Caco-2 (cell line): Measurements from ENCODE around the gene ARHGEF28. TPM values are rescaled to one million over a fixed set of nuclear protein-coding genes. Genes with fewer than 3 reads are reported as not detected.

Experiments used
- BruUV-seq: library from RNA; stranded (reverse); fragments of 400-500 nt; replicated peaks from 2 replicates; lab custom pipeline; 2021; lab: Mats Ljungman, UMichigan
- CTCF ChIA-PET: fragments of 300-600 bp; sonication (Branson Sonifier 250); formaldehyde crosslinking; loops from one replicate; lab custom pipeline; 2022; ENCODE audit warnings: antibody characterized with exemption; lab: Charles Lee
- POLR2A ChIA-PET: fragments of 300-600 bp; sonication (Branson Sonifier 250); formaldehyde crosslinking; loops from one replicate; lab custom pipeline; 2022; ENCODE audit warnings: antibody characterized with exemption; lab: Charles Lee
- DNase-seq, 2 experiments: peaks; one replicate each; pipeline versions ENCODE4 v3.0.0 to v3.0.0-alpha.2; 2020 to 2022
- H3K27me3 ChIP-seq: replicated peaks from 2 replicates; pipeline ENCODE4 v1.6.0; 2011; ENCODE audit warnings: low read length; ENCODE audit not compliant: control insufficient read depth, insufficient read depth
- H3K36me3 ChIP-seq: 2 replicates; pipeline ENCODE4 v1.5.1; 2011; ENCODE audit warnings: low read length; ENCODE audit not compliant: control insufficient read depth, insufficient read depth
- H3K4me1 ChIP-seq: fragments of 250-450 bp; sonication (Bioruptor Pico); 2 replicates; pipeline ENCODE4 v1.5.1; 2020; ENCODE audit warnings: mild to moderate bottlenecking
- H3K4me3 ChIP-seq: 2 replicates; pipeline ENCODE4 v1.5.1; 2011; ENCODE audit warnings: low read depth, mild to moderate bottlenecking, control low read depth, low read length
- H3K9me3 ChIP-seq: fragments of 250-450 bp; sonication (Bioruptor Pico); 2 replicates; pipeline ENCODE4 v1.5.1; 2020; ENCODE audit warnings: mild to moderate bottlenecking, moderate library complexity
- H3K27ac Mint-ChIP-seq: one replicate; pipeline ENCODE4 v1.8.0; 2022; ENCODE audit warnings: mixed read lengths; ENCODE audit not compliant: unreplicated experiment
- H3K27me3 Mint-ChIP-seq: one replicate; pipeline ENCODE4 v1.8.0; 2022; ENCODE audit warnings: mixed read lengths; ENCODE audit not compliant: insufficient read depth, unreplicated experiment
- H3K36me3 Mint-ChIP-seq: one replicate; pipeline ENCODE4 v1.8.0; 2022; ENCODE audit warnings: mild to moderate bottlenecking, mixed read lengths; ENCODE audit not compliant: insufficient read depth, unreplicated experiment
- H3K4me1 Mint-ChIP-seq: one replicate; pipeline ENCODE4 v1.8.0; 2022; ENCODE audit warnings: low read depth, mixed read lengths; ENCODE audit not compliant: unreplicated experiment
- H3K4me3 Mint-ChIP-seq: one replicate; pipeline ENCODE4 v1.8.0; 2022; ENCODE audit warnings: mild to moderate bottlenecking, moderate library complexity, mixed read lengths; ENCODE audit not compliant: unreplicated experiment
- H3K9me3 Mint-ChIP-seq: one replicate; pipeline ENCODE4 v1.8.0; 2022; ENCODE audit warnings: mixed read lengths; ENCODE audit not compliant: unreplicated experiment
- intact Hi-C: fragments of 100-400 bp; cut with micrococcal nuclease; formaldehyde crosslinking; loops from one replicate; pipeline ENCODE4 v1.10.0; 2022; ENCODE audit not compliant: unreplicated experiment
- total RNA-seq: library from RNA; stranded (reverse); gene quantifications from 2 replicates; pipeline ENCODE4 v1.2.3, GENCODE V29; 2022
- TF ChIP-seq, protein P1 (sequence below), 2 experiments: fragments of 200-600 bp in 1 of 2; IDR thresholded peaks; 1 replicate in 1 of 2; 2 replicates in 1 of 2; pipeline versions ENCODE4 v1.5.1 to v1.8.0; 2011 to 2022; ENCODE audit warnings: antibody characterized with exemption in 1 of 2, control low read depth in 1 of 2, inconsistent platforms in 1 of 2, low read depth in 1 of 2, low read length in 1 of 2, mild to moderate bottlenecking in 1 of 2, moderate library complexity in 1 of 2; ENCODE audit not compliant: insufficient read depth in 1 of 2, severe bottlenecking in 1 of 2, unreplicated experiment in 1 of 2

The ARHGEF28 gene
- total RNA-seq, 1 experiment from 2014 or later: 4.6 TPM

DNA sequence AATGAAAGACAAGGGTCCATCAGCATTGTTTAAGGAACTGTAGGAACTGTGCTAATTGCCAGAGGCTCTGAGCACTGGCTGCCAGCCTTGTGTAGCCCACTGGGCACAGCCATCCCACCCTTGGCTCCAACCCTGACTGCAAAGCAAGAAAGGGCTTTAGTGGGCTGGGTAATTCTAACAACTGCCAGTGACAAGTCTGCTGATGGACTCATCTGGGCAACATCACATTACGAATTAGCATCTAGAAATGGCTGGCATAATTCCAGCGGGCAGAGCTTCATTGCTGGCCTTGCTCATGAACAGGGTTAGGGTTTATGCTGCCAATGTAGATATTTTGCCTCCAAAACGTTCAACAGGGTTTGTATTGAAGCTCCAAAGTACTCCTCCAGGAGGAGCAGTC, 326.9 kb downstream of the ARHGEF28 start:
- no peaks in the 10 kb centered on the region for H3K4me1 ChIP-seq
- H3K9me3 ChIP-seq: no peaks in the 10 kb centered on the region
- BruUV-seq: no TSS peak
- Mint-ChIP-seq H3K4me1 (no peaks in the 10 kb centered on the region), H3K36me3 (no peaks in the 10 kb centered on the region), H3K27ac (no peak overlapping the region), H3K4me3 (no peak overlapping the region), H3K27me3 (peaks cover 5% of the 10 kb centered on the region), H3K9me3 (no peaks in the 10 kb centered on the region)
- no peak overlapping the region for H3K4me3 ChIP-seq
- no peaks in the 10 kb centered on the region for H3K27me3 ChIP-seq
- H3K36me3 ChIP-seq: no peaks in the 10 kb centered on the region
- CTCF ChIA-PET: no interaction called here
- POLR2A ChIA-PET: no interaction called here
- DNase-seq: no peak
- TF ChIP-seq, protein P1, sequence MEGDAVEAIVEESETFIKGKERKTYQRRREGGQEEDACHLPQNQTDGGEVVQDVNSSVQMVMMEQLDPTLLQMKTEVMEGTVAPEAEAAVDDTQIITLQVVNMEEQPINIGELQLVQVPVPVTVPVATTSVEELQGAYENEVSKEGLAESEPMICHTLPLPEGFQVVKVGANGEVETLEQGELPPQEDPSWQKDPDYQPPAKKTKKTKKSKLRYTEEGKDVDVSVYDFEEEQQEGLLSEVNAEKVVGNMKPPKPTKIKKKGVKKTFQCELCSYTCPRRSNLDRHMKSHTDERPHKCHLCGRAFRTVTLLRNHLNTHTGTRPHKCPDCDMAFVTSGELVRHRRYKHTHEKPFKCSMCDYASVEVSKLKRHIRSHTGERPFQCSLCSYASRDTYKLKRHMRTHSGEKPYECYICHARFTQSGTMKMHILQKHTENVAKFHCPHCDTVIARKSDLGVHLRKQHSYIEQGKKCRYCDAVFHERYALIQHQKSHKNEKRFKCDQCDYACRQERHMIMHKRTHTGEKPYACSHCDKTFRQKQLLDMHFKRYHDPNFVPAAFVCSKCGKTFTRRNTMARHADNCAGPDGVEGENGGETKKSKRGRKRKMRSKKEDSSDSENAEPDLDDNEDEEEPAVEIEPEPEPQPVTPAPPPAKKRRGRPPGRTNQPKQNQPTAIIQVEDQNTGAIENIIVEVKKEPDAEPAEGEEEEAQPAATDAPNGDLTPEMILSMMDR (IDR thresholded peaks at IDR 0.05; ENCODE audit: insufficient read depth in 1 of 2, low read depth in 1 of 2, low read length in 1 of 2, severe bottlenecking in 1 of 2, unreplicated experiment in 1 of 2): no peak
- intact Hi-C loops: no loop called here

- no peak overlapping the region for H3K4me3 Mint-ChIP-seq
Measured at GRCh38 chr5:73954381-73954780, 328.4 kb downstream of the ARHGEF28 start.

DNA sequence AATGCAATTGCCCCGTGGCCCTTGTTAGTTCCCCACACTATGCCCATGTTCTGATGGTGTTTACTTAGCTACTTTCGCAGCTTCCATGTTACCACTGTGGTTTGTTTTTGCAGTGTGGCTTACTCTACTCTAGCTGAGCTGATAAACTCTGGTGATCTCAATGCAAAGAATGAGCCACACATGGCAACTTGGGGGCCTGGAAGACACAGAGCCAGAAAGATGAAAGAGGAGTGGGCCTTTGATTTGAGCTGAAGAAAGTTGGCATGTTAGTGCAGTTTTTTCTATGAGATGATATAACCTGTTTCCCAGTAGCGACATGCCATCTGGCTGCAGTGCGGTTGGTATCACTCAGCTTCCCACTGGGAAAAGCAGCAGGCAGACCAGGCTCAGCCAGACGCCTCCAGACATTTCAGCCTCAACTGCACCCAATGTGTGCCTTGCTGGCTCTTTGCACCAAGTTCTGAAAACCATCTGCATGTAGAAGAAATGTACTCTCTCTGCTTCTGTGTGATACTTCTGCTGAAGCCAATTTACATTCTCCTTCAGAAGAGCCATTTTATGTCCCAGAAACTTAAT, 329.4 kb downstream of the ARHGEF28 start:
- Histone ChIP-seq H3K36me3 (no peaks in the 10 kb centered on the region), H3K27me3 (no peaks in the 10 kb centered on the region), H3K9me3 (no peaks in the 10 kb centered on the region), H3K4me1 (no peaks in the 10 kb centered on the region), H3K4me3 (no peak overlapping the region)
- Mint-ChIP-seq H3K4me1 (no peaks in the 10 kb centered on the region), H3K27ac (no peak overlapping the region), H3K36me3 (no peaks in the 10 kb centered on the region), H3K9me3 (no peaks in the 10 kb centered on the region), H3K4me3 (no peak overlapping the region), H3K27me3 (no peaks in the 10 kb centered on the region)
- CTCF ChIA-PET: interaction anchor here (0.9 kb wide), 1 partner anchor 8 kb away, joined by 3 read pairs; no protein-coding TSS in a partner anchor
- DNase-seq: no peak
- TF ChIP-seq, protein P1 (IDR thresholded peaks at IDR 0.05; ENCODE audit: insufficient read depth in 1 of 2, low read depth in 1 of 2, low read length in 1 of 2, severe bottlenecking in 1 of 2, unreplicated experiment in 1 of 2): no peak
- intact Hi-C loops: no loop called here
- BruUV-seq: no TSS peak
- POLR2A ChIA-PET: no interaction called here

More at GRCh38 chr5:73954381-73954780, 328.4 kb downstream of the ARHGEF28 start:
- no peak for DNase-seq
- TF ChIP-seq, protein P1 (IDR thresholded peaks at IDR 0.05; ENCODE audit: insufficient read depth in 1 of 2, low read depth in 1 of 2, low read length in 1 of 2, severe bottlenecking in 1 of 2, unreplicated experiment in 1 of 2): no peak
- Mint-ChIP-seq H3K27ac (no peak overlapping the region), H3K36me3 (no peaks in the 10 kb centered on the region), H3K9me3 (no peaks in the 10 kb centered on the region), H3K4me1 (no peaks in the 10 kb centered on the region), H3K27me3 (no peaks in the 10 kb centered on the region)
- POLR2A ChIA-PET: interaction anchor here (0.5 kb wide), 1 partner anchor 527 kb away, joined by 3 read pairs; no protein-coding TSS in a partner anchor
- Histone ChIP-seq H3K36me3 (no peaks in the 10 kb centered on the region), H3K9me3 (no peaks in the 10 kb centered on the region), H3K4me1 (no peaks in the 10 kb centered on the region), H3K4me3 (no peak overlapping the region), H3K27me3 (no peaks in the 10 kb centered on the region)
- CTCF ChIA-PET: no interaction called here
- intact Hi-C loops: no loop called here
- no TSS peak for BruUV-seq
